ENCODE measurements around the gene GGA3. TPM values are rescaled to one million over a fixed set of nuclear protein-coding genes. Genes with fewer than 3 reads are reported as not detected.

Gene GGA3
- total RNA-seq, 6 experiments from 2014 or later: 12.4 to 18.9 (median 15.8) TPM

- peak; percentile 29 to 47 (median 40) for ATAC-seq
- intact Hi-C loops (cut with DNase I): no loop called here
- WGBS (ENCODE audit: insufficient coverage, low coverage, low lambda C conversion rate, missing lambda C conversion rate): 4% methylated on average over 26 of the region's 26 CpGs
Measured at GRCh38 chr17:75289832-75290337, 28.5 kb upstream of the GGA3 start.

DNA sequence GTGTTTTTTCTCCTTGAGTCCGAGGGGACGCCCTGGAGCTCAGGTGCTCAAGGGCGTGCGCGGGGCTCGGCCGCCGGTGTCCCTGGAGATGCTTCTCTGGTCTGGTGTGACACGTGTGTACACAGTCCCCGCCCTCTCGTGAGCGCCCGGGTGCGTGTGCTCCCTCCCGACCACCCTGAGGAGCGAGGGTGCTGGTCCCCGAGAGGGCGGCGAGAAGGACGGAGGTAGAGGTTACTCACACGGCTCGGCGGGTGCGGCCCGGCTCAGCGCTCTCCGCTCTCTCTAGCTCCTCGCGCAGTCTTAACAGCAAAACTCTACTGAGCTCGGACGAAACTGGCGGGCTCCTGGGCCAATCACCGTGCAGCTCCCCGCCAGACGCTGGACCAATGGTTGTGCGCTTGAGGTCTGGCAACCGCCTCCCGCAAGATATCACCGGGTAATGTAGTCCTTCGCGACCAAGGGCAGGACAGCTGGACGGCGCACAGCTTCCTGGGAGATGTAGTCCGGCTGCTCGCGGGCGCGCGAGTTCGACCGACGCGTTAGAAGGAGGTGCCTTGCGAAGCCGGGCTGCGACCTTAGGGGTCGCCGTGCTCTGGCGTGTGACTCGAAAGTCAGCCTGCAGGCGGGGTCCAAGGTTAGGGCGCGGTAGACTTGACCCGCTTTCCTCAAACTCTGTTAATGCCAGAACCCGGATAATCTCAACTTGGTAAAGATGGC lies 27.9 kb upstream of the GGA3 start, which contains the start of gene SLC25A19:
Gene SLC25A19 (minus strand): TSS at position 319 of the 717 bp plus-strand sequence. CDS start 2,669 bp downstream, outside the sequence.
- H3K4me1 ChIP-seq: no peaks in the 10 kb centered on the region
- H3K9me3 ChIP-seq: no peaks in the 10 kb centered on the region
- H3K27me3 ChIP-seq: no peaks in the 10 kb centered on the region
- H3K36me3 ChIP-seq: no peaks in the 10 kb centered on the region
- H3K27ac ChIP-seq: peak within 1 kb of the TSS; percentile 51 to 88 (median 86)
- ATAC-seq: peak; percentile 94 to 98 (median 96)
- peak; percentile 98 to 99 (median 99) for DNase-seq
- H3K4me3 ChIP-seq: peak within 1 kb of the TSS; percentile 74 to 86 (median 84)
- WGBS (ENCODE audit: insufficient coverage, low coverage, low lambda C conversion rate, missing lambda C conversion rate): under 1% methylated on average over 48 of the region's 65 CpGs
- peak; percentile 97 for TF ChIP-seq POLR2A (IDR thresholded peaks at IDR 0.05)
- TF ChIP-seq, protein P1, sequence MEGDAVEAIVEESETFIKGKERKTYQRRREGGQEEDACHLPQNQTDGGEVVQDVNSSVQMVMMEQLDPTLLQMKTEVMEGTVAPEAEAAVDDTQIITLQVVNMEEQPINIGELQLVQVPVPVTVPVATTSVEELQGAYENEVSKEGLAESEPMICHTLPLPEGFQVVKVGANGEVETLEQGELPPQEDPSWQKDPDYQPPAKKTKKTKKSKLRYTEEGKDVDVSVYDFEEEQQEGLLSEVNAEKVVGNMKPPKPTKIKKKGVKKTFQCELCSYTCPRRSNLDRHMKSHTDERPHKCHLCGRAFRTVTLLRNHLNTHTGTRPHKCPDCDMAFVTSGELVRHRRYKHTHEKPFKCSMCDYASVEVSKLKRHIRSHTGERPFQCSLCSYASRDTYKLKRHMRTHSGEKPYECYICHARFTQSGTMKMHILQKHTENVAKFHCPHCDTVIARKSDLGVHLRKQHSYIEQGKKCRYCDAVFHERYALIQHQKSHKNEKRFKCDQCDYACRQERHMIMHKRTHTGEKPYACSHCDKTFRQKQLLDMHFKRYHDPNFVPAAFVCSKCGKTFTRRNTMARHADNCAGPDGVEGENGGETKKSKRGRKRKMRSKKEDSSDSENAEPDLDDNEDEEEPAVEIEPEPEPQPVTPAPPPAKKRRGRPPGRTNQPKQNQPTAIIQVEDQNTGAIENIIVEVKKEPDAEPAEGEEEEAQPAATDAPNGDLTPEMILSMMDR (IDR thresholded peaks at IDR 0.05): no peak
- intact Hi-C loops (cut with DNase I): no loop called here

More at GRCh38 chr17:75289832-75290337, 28.5 kb upstream of the GGA3 start:
- Histone ChIP-seq H3K9me3 (no peaks in the 10 kb centered on the region), H3K27me3 (no peaks in the 10 kb centered on the region), H3K36me3 (no peaks in the 10 kb centered on the region), H3K27ac (peak overlapping the region; percentile 51 to 88 (median 86)), H3K4me3 (peak overlapping the region; percentile 74 to 86 (median 84)), H3K4me1 (no peaks in the 10 kb centered on the region)
- peak; percentile 62 to 71 (median 70) for DNase-seq
- TF ChIP-seq, protein P1 (IDR thresholded peaks at IDR 0.05): peak; percentile 18 to 42 (median 24)
- TF ChIP-seq POLR2A (IDR thresholded peaks at IDR 0.05): no peak

DNA sequence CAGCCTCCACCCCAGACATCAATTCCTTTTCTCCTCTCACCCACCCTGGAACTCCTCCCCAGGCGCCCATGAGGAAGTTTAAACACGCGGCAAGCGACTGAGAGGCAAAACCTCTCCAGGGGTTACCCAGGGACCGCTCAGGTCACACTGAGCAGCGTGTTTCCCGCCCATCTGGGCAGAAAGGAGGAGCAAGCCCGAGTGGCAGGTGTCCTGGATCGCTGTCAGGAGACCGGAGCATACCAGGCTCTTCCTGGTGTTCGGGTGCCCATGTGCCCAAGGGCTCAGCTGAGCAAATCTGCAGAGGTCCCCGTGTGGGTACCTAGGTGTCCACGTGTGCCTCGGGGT lies 27.3 kb upstream of the GGA3 start:
- TF ChIP-seq, protein P1 (IDR thresholded peaks at IDR 0.05): no peak
- TF ChIP-seq POLR2A (IDR thresholded peaks at IDR 0.05): no peak
- 0% methylated on average over 4 of the region's 14 CpGs for WGBS (ENCODE audit: insufficient coverage, low coverage, low lambda C conversion rate, missing lambda C conversion rate)
- H3K4me3 ChIP-seq: peak overlapping the region; percentile 74 to 86 (median 84)
- ATAC-seq (peak; percentile 51 to 66 (median 57)), DNase-seq (peak; percentile 69 to 76 (median 76))
- H3K4me1 ChIP-seq: no peaks in the 10 kb centered on the region
- no peaks in the 10 kb centered on the region for H3K9me3 ChIP-seq
- H3K27me3 ChIP-seq: no peaks in the 10 kb centered on the region
- no peaks in the 10 kb centered on the region for H3K36me3 ChIP-seq
- peak overlapping the region; percentile 36 to 88 (median 86) for H3K27ac ChIP-seq
- intact Hi-C loops (cut with DNase I): no loop called here

- Histone ChIP-seq H3K27me3 (no peaks in the 10 kb centered on the region), H3K4me1 (no peaks in the 10 kb centered on the region), H3K27ac (peak overlapping the region in 1 of 3 donors; percentile 86), H3K36me3 (no peaks in the 10 kb centered on the region), H3K9me3 (no peaks in the 10 kb centered on the region), H3K4me3 (peak overlapping the region; percentile 74 to 86 (median 84))
- intact Hi-C loops (cut with DNase I): no loop called here
- TF ChIP-seq, protein P1 (IDR thresholded peaks at IDR 0.05): no peak
- no peak for TF ChIP-seq POLR2A (IDR thresholded peaks at IDR 0.05)
- DNase-seq: no peak
- 15% methylated on average over 2 of the region's 2 CpGs for WGBS (ENCODE audit: insufficient coverage, low coverage, low lambda C conversion rate, missing lambda C conversion rate)
- no peak for ATAC-seq
Measured at GRCh38 chr17:75288359-75288758, 27.0 kb upstream of the GGA3 start.
